HT-29 (cell line): ENCODE results near the gene B4GALT5. TPM values are rescaled to one million over a fixed set of nuclear protein-coding genes. Genes with fewer than 3 reads are reported as not detected.
"Not testable (repeated sequence)": the region's sequence is repeated elsewhere in the genome, so short reads cannot be mapped to it uniquely, and the experiment has no call there.

ENCODE experiments used
- DNase-seq: peaks from one replicate; pipeline ENCODE4 v3.0.0-alpha.2; 2015; ENCODE audit warnings: low spot score
- total RNA-seq: library from RNA; depleted of rRNA; stranded (reverse); fragments of >200 nt; shearing (Covaris generic); gene quantifications from 2 replicates; pipeline ENCODE4 v1.2.3, GENCODE V29; 2014

Gene B4GALT5
- total RNA-seq, 1 experiment from 2014 or later, result 24.1 TPM

- DNase-seq, result no peak
These were observed 33.2 kb downstream of the B4GALT5 start for GRCh38 chr20:49680484-49680883.

DNA sequence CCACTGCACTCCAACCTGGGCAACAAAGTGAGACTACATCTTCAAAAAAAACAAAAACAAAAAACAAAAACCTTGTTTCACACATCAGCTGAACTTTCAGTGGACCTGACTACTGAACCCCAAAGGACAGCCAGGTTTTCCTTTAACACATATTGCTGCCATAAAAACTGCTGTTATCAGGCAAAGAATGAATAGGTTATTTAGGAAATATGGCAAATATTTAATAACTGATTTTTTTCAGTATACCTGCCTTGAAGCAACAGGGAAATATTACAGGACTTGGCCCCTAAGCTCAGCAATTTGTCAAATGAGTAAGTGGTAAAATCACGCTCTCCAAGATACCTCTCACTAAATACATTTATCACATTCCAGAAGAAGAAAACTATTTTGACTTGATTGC lies 34.0 kb downstream of the B4GALT5 start:
- DNase-seq, result no peak

- DNase-seq, result peak; percentile 47
These were observed 35.6 kb downstream of the B4GALT5 start for GRCh38 chr20:49677777-49678758.

DNA sequence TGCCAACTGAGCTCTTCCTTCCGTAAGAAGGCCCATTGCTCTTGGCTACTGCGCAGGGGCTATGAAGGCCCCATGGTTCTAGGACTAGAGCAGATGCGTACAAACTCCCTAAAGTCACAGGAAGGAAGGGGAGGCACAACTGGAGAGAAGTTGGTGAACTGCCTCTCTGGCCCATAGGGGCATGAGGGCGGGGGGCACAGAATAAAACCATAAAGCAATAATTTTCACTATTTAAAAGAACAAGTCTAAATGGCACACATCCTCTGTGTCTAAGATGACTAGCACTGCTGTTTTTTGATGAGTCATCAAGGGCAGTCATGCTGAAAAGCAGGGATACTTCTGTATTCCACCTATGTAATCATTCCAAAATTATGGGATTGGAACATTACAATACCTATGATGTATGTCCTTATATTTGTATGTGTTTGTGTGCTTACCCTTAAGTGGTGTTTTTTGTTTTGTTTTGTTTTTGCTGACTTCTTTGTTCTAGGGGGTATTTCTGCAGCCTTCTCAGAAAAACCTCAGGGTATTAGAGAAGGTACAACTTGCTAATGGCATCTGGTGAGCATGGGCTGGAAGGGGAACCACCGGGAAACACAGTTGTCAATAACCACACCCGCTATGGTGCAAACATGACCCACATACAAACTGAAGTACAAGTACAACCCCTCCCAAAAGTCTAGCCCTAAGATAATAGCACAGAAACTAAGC lies 36.9 kb downstream of the B4GALT5 start:
- DNase-seq, result peak; percentile 56

DNA sequence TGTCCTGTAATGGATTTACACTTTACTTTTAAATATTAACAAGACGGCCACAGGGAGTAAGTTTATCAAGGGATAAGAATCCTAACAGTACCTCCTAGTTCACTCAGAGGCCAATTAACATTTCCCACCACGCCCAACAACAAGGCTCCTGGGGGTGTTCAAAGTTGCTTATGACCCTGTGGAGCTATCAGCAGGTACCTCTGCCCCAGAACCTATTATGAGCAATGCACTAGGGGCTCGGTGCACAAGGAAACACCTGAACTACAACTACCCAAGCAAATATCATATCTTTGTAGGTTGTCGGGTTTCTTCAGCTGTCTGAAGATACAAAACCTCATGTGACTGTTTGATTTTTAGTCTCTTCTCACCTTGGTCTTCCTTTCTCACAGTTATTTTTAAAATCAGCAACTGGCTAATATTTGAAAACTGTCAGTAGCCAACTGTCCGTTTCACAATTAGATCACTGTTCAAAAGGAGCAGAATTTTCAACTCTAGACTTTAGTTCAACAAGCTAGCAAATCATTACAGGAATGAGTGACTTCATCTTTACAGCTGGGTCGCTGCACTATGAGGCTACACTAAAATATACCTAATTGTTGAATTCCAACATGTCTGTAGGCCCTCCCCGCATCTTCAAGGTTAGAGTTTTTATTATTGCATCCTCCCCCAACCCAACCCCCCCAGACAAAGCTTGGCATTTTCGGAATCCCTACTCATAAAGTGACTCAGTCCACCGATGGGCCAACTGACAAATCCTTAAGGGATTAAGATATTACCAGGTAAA lies 38.1 kb downstream of the B4GALT5 start:
- DNase-seq, result peak; percentile 89

- peak; percentile 99 for DNase-seq
These were observed 39.0 kb downstream of the B4GALT5 start for GRCh38 chr20:49674383-49675352.

GRCh38 chr20:49672096-49672664 lies 41.5 kb downstream of the B4GALT5 start:
- no peak for DNase-seq

DNA sequence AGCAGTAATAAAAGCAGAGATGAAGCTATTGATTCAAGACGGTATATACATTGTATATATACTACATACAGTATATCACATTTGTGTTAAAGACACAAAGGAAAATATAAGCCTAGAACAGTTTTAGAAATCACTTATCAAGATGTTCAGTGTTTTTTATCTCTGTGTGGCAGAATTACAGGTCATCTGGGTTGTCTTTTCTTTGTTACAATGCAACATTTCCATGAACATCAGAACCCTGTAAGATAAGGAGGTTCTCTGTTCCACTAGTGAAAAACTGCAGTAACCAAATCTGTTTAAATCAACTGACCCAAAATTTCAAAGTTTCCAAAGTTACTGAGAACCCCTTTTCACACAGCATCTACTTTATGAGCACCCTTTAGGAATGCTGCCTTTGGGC lies 42.2 kb downstream of the B4GALT5 start:
- DNase-seq, result no peak

GRCh38 chr20:49669601-49670189 lies 44.0 kb downstream of the B4GALT5 start:
- no peak for DNase-seq

- DNase-seq, result not testable (repeated sequence)
These were observed 44.8 kb downstream of the B4GALT5 start for GRCh38 chr20:49668878-49669195.

DNA sequence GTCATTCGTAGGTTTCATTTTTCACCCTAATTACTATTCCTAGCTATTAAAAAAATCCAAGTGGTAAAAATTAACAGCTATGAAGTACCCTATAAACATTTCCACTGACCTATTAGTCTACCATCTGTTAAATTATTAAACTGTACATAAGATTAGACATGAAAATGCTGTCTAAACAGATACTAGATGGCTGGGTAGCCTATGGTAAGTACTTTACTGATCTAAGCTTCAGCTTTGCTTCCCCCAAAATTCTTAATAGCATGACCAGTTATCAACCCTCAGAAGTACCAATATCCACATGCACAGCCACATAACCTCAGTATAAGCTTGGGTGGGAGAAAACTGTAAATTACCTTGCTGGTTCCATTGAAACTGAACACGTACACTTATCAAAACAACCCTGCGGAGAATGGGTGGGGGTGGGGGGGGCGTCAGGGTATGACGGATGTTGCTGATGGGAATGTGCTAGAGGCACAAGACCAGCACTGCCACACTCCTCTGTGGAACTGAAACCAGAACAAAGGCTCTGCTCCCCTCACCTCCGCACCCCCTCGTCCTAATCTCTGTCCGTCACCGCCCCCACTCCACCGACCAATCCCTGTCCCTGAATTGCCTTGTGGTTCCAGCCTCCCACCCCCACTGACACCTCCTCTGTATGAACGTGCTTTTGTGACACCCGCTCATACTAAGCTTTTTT lies 45.3 kb downstream of the B4GALT5 start:
- DNase-seq, result no peak

DNA sequence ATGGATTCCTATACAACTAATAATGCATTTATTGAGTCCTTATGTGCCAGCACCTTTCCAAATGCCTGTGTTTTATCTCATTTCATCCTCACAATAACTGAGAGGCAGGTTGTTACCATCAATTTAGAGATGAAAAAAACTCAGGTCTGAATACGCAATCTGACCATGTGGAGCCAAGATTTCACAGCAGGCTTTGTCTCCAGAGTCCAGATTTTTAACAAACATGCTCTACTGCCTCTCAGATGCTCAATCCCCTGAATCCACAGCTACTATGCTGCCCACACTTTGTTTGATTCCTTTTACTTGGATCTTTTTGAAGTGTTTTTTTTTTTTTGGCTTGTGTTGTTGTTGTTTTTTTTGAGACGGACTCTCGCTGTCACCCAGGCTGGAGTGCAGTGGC lies 46.8 kb downstream of the B4GALT5 start:
- DNase-seq, result no peak

DNA sequence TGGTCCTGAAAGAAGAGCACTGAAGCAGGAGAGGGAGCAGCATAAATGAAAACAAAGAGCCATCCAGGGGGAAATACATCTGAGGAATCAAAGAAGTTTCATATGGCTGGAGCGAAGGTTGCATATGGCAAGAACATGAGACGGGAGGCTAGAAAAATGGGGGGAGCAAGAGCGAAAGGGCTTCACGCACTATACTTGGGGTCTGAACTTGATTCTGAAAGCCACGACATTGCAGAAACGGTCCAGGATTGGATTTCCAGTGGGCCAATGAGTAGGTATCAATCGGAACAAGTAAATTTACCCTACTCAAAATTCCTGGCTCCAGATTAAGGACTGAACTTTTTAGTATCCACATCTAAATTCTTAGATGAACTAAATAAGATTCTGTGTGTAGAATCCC lies 47.9 kb downstream of the B4GALT5 start:
- no peak for DNase-seq

DNA sequence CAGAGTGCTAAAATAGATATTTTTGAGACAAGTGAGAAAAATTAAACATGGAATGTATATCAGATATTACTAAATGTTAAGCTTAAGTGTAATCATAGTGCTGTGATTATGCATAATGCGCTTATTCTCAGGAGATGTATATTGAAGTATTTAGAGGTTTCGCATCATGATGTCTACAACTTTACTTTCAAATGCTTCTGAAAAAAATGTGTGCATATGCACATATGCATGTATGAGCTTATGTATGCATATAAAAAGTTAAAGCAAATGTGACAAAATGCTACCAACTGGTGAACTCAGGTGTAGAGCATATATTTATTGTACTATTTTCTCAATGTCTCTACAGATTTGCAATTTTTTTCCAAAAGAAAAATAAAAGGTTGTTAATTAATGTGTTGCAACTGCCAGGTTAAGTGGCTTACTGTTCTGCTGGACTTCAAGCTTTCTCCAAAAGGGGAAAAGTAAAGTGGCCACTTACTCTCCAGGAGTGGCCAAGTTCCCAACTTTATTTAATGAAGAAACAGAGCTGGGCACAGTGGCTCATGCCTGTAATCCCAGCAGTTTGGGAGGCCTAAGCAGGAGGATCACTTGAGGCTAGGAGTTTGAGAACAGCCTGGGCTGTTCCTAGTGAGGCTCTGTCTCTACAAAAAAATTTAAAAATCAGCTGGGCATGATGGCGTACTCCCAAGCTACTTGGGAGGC lies 48.9 kb downstream of the B4GALT5 start:
- DNase-seq, result no peak

DNA sequence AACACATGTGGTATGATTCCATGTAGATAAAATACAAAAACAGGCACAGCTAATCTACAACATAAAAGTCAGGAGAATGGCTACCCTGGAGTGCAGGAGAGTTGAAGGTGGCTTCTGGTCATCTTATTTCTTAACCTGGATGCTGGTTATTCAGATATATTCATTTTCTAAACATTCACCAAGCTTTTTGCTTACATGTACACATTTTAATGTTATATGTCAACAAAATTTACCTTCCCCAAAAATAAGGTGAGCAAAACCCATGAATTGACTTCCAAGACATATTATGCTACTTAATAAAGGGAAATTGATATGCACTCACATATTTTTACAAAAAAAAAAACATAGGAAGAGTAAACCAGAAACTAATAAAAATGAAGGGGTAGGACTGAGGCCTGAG lies 50.6 kb downstream of the B4GALT5 start:
- DNase-seq, result no peak

DNA sequence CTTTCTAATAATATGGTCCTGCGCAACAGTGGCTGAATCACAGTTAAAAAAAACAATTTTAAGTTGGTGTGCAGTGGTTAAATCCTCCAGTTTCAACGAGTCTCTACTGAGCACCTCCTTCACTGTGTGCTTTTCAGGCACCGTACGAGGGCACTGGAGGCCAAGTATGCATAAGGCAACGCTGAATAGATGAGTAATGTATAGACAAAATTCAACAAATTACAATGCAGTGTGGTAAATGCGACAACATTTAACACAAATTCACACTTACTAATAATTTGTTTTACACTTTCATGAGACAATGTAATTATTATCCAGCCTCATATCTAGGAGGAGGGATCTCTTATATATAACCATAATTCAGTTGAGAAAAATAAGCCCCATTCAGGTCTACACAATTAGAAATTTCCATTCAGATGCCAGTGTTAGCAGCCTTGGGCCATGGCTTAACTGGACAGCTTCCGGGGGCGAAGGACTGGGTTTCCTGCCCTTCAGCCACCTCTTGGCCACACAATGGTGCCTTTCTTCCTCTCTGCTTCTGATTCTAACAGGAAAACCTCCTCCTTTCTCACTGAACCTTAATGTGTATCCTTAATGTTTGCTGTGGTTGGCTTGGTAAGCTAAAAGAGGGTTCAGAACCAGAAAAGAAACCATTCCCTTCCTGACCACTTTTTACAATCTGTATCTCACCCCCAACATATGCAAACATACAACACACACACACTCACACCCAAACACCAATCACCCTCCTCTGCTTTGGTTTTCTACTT lies 51.9 kb downstream of the B4GALT5 start:
- DNase-seq, result no peak

GRCh38 chr20:49660912-49661311 lies 52.8 kb downstream of the B4GALT5 start:
- DNase-seq, result no peak

GRCh38 chr20:49659056-49659455 lies 54.6 kb downstream of the B4GALT5 start:
- DNase-seq, result no peak
